H1 (cell line): ENCODE measurements around the gene MMP21. TPM values are rescaled to one million over a fixed set of nuclear protein-coding genes. Genes with fewer than 3 reads are reported as not detected.

Experiments used
- CTCF ChIA-PET: fragments of 300-600 bp; sonication (Branson Sonifier 250); formaldehyde crosslinking; loops from one replicate; lab custom pipeline; 2021; ENCODE audit not compliant: partially characterized antibody; lab: Charles Lee
- POLR2A ChIA-PET: fragments of 300-600 bp; sonication (Branson Sonifier 250); formaldehyde crosslinking; loops from one replicate; lab custom pipeline; 2021; ENCODE audit warnings: inconsistent platforms; ENCODE audit not compliant: partially characterized antibody; lab: Charles Lee
- DNase-seq, 2 experiments: peaks; one replicate each; pipeline versions ENCODE4 v3.0.0 to v3.0.0-alpha.2; 2010 to 2022; ENCODE audit warnings: low spot score in 2 of 2, low read depth in 1 of 2, mixed read lengths in 1 of 2
- FAIRE-seq: peaks from 2 replicates; lab custom pipeline; 2011; peaks lifted over from hg19 to GRCh38; lab: Jason Lieb, UNC
- H2AFZ ChIP-seq: 2 replicates; pipeline ENCODE4 v1.8.1; 2012; ENCODE audit warnings: low read length, inconsistent platforms
- H2AK5ac ChIP-seq: 2 replicates; pipeline ENCODE4 v1.6.1; 2013; ENCODE audit warnings: low read depth, low read length
- H2BK120ac ChIP-seq: replicated peaks from 2 replicates; pipeline ENCODE3; 2013; ENCODE audit warnings: low read depth, low read length, inconsistent platforms
- H2BK12ac ChIP-seq: 2 replicates; pipeline ENCODE4 v1.6.1; 2013; ENCODE audit warnings: low read depth, low read length
- H2BK15ac ChIP-seq: 2 replicates; pipeline ENCODE4 v1.6.1; 2013; ENCODE audit warnings: low read length
- H2BK20ac ChIP-seq: 2 replicates; pipeline ENCODE4 v1.6.1; 2013; ENCODE audit warnings: low read length
- H2BK5ac ChIP-seq: 2 replicates; pipeline ENCODE4 v1.6.1; 2013; ENCODE audit warnings: low read depth, low read length
- H3K14ac ChIP-seq: 2 replicates; pipeline ENCODE4 v1.6.1; 2013; ENCODE audit warnings: inconsistent platforms; ENCODE audit not compliant: insufficient read length
- H3K18ac ChIP-seq: 2 replicates; pipeline ENCODE4 v1.6.1; 2013; ENCODE audit warnings: low read length; ENCODE audit errors: extremely low read depth
- H3K23ac ChIP-seq: 2 replicates; pipeline ENCODE4 v1.6.1; 2013; ENCODE audit warnings: inconsistent platforms; ENCODE audit not compliant: insufficient read length
- H3K23me2 ChIP-seq: 2 replicates; pipeline ENCODE4 v1.6.1; 2013; ENCODE audit warnings: low read depth, low read length
- H3K27ac ChIP-seq: 2 replicates; pipeline ENCODE4 v1.6.1; 2011; ENCODE audit warnings: low read depth, low read length, inconsistent platforms
- H3K27me3 ChIP-seq, 4 experiments: replicated peaks in 1 of 4; 1 replicate in 1 of 4; 2 replicates in 3 of 4; pipeline versions ENCODE4 v1.6.1 to v1.8.1; 2011 to 2013; ENCODE audit warnings: low read length in 3 of 4, mild to moderate bottlenecking in 3 of 4, inconsistent platforms in 2 of 4, mixed read lengths in 2 of 4, moderate library complexity in 1 of 4; ENCODE audit not compliant: control insufficient read depth in 3 of 4, insufficient read depth in 3 of 4; ENCODE audit errors: extremely low read depth in 1 of 4
- H3K36me3 ChIP-seq, 4 experiments: 2 replicates each; pipeline versions ENCODE4 v1.6.1 to v1.8.1; 2011 to 2013; ENCODE audit warnings: mild to moderate bottlenecking in 4 of 4, low read length in 3 of 4, moderate library complexity in 2 of 4, control low read depth in 1 of 4, inconsistent platforms in 1 of 4; ENCODE audit not compliant: insufficient read depth in 4 of 4, control insufficient read depth in 2 of 4
- H3K4ac ChIP-seq: replicated peaks from 2 replicates; pipeline ENCODE3; 2013; ENCODE audit warnings: low read length, low read depth, mixed read lengths, inconsistent platforms; ENCODE audit not compliant: insufficient read length
- H3K4me1 ChIP-seq, 4 experiments: replicated peaks in 1 of 4; 1 replicate in 1 of 4; 2 replicates in 3 of 4; pipeline versions ENCODE4 v1.6.1 to v1.8.1; 2011 to 2013; ENCODE audit warnings: low read length in 3 of 4, inconsistent platforms in 2 of 4, mixed read lengths in 1 of 4; ENCODE audit not compliant: insufficient read depth in 4 of 4, control insufficient read depth in 3 of 4
- H3K4me2 ChIP-seq, 2 experiments: 2 replicates each; pipeline versions ENCODE4 v1.6.1 to v1.8.1; 2011 to 2013; ENCODE audit warnings: low read depth in 2 of 2, low read length in 2 of 2, control low read depth in 1 of 2, inconsistent platforms in 1 of 2, mild to moderate bottlenecking in 1 of 2; ENCODE audit not compliant: insufficient read depth in 1 of 2
- H3K4me3 ChIP-seq, 4 experiments: fragments of 200-600, 300-600 bp in 1 of 4; sonication (generic), shearing (Covaris generic), sonication (Bioruptor Twin) in 1 of 4; 2 replicates each; pipeline versions ENCODE4 v1.5.1 to v1.8.1; 2011 to 2016; ENCODE audit warnings: low read length in 4 of 4, low read depth in 3 of 4, control low read depth in 2 of 4, inconsistent platforms in 2 of 4, mild to moderate bottlenecking in 2 of 4, mixed read lengths in 1 of 4, moderate library complexity in 1 of 4; ENCODE audit not compliant: insufficient read depth in 2 of 4; ENCODE audit errors: extremely low read depth in 1 of 4
- H3K56ac ChIP-seq: replicated peaks from 2 replicates; pipeline ENCODE3; 2013; ENCODE audit warnings: low read depth, mild to moderate bottlenecking, mixed read lengths, low read length, inconsistent platforms; ENCODE audit not compliant: insufficient read length
- H3K79me1 ChIP-seq: 2 replicates; pipeline ENCODE4 v1.6.1; 2013; ENCODE audit warnings: low read depth, low read length, control low read depth
- H3K79me2 ChIP-seq, 2 experiments: 2 replicates each; pipeline versions ENCODE4 v1.6.1 to v1.8.1; 2012 to 2013; ENCODE audit warnings: low read length in 2 of 2, mild to moderate bottlenecking in 2 of 2, inconsistent platforms in 1 of 2; ENCODE audit not compliant: insufficient read depth in 2 of 2, control insufficient read depth in 1 of 2
- H3K9ac ChIP-seq, 4 experiments: replicated peaks in 1 of 4; 1 replicate in 1 of 4; 2 replicates in 3 of 4; pipeline versions ENCODE4 v1.6.1 to v1.8.1; 2011 to 2013; ENCODE audit warnings: low read depth in 3 of 4, low read length in 3 of 4, control low read depth in 2 of 4, mild to moderate bottlenecking in 2 of 4, moderate library complexity in 2 of 4, inconsistent platforms in 1 of 4; ENCODE audit errors: extremely low read depth in 1 of 4
- H3K9me3 ChIP-seq, 2 experiments: 2 replicates each; pipeline versions ENCODE4 v1.6.1 to v1.8.1; 2012 to 2013; ENCODE audit warnings: mild to moderate bottlenecking in 2 of 2, moderate library complexity in 2 of 2, control low read depth in 1 of 2, inconsistent platforms in 1 of 2, low read depth in 1 of 2, low read length in 1 of 2, mixed read lengths in 1 of 2; ENCODE audit not compliant: insufficient read depth in 2 of 2
- H4K20me1 ChIP-seq, 2 experiments: replicated peaks in 1 of 2; 2 replicates each; pipeline versions ENCODE3 to v1.8.1; 2011 to 2013; ENCODE audit warnings: inconsistent platforms in 2 of 2, low read length in 2 of 2, mild to moderate bottlenecking in 1 of 2; ENCODE audit not compliant: insufficient read depth in 2 of 2, control insufficient read depth in 1 of 2
- H4K5ac ChIP-seq: 2 replicates; pipeline ENCODE4 v1.6.1; 2013; ENCODE audit warnings: low read length, low read depth, mixed read lengths, inconsistent platforms; ENCODE audit not compliant: insufficient read length
- H4K8ac ChIP-seq: 2 replicates; pipeline ENCODE4 v1.8.0; 2013; ENCODE audit warnings: mild to moderate bottlenecking, moderate library complexity, low read length, inconsistent platforms; ENCODE audit not compliant: insufficient read depth; ENCODE audit errors: extremely low read depth
- H4K91ac ChIP-seq: replicated peaks from 2 replicates; pipeline ENCODE3; 2013; ENCODE audit warnings: low read length, mixed read lengths, inconsistent platforms; ENCODE audit not compliant: insufficient read length
- BCL11A ChIP-seq, 2 experiments: IDR thresholded peaks; one replicate each; pipeline ENCODE4 v1.6.1; 2011; ENCODE audit warnings: low read depth in 2 of 2, low read length in 2 of 2, mild to moderate bottlenecking in 2 of 2
- CBX5 ChIP-seq: fragments of 300-800, 300-1000 bp; sonication (generic); IDR thresholded peaks from 2 replicates; pipeline ENCODE4 v1.7.1; 2016; ENCODE audit warnings: antibody characterized with exemption, low read length, low read depth
- CREB1 ChIP-seq: IDR thresholded peaks from 2 replicates; pipeline ENCODE4 v1.6.1; 2012; ENCODE audit warnings: inconsistent platforms
- E2F6 ChIP-seq: IDR thresholded peaks from 2 replicates; pipeline ENCODE4 v1.6.1; 2012; ENCODE audit warnings: inconsistent platforms
- POU5F1 ChIP-seq: IDR thresholded peaks from 2 replicates; pipeline ENCODE4 v1.6.1; 2011; ENCODE audit warnings: low read depth, mild to moderate bottlenecking, low read length, moderate library complexity
- RBBP5 ChIP-seq: IDR thresholded peaks from 2 replicates; pipeline ENCODE4 v1.7.1; 2012; ENCODE audit warnings: low read depth, mild to moderate bottlenecking, inconsistent platforms, low read length, moderate library complexity, borderline replicate concordance
- RNF2 ChIP-seq: fragments of 200-900, 300-1000 bp; sonication (generic); IDR thresholded peaks from 2 replicates; pipeline ENCODE4 v1.7.1; 2016; ENCODE audit warnings: borderline replicate concordance, low read depth, mild to moderate bottlenecking, antibody characterized with exemption, low read length; ENCODE audit not compliant: poor library complexity, severe bottlenecking; ENCODE audit errors: missing control alignments
- RXRA ChIP-seq: IDR thresholded peaks from 2 replicates; pipeline ENCODE4 v1.6.1; 2011; ENCODE audit warnings: low read depth, mild to moderate bottlenecking, low read length, moderate library complexity; ENCODE audit not compliant: insufficient read depth
- TAF1 ChIP-seq: IDR thresholded peaks from 2 replicates; pipeline ENCODE4 v1.6.1; 2011; ENCODE audit warnings: mild to moderate bottlenecking, low read depth, low read length
- TAF7 ChIP-seq: optimal IDR thresholded peaks from 2 replicates; pipeline ENCODE3; 2011; ENCODE audit warnings: low read depth, mild to moderate bottlenecking, inconsistent platforms, low read length, moderate library complexity, borderline replicate concordance
- ZNF274 ChIP-seq: IDR thresholded peaks from 2 replicates; pipeline ENCODE4 v1.7.0; 2012; ENCODE audit warnings: low read length, borderline replicate concordance; ENCODE audit errors: extremely low read depth
- WGBS, 2 experiments: shearing (Covaris generic) in 1 of 2; methylation state at CpG; one replicate each; pipeline versions ENCODE4 v1.1.6 to v1.1.7; 2013 to 2015; ENCODE audit warnings: low lambda C conversion rate in 2 of 2, mixed read lengths in 2 of 2, inconsistent platforms in 1 of 2, low coverage in 1 of 2, missing lambda C conversion rate in 1 of 2; ENCODE audit not compliant: insufficient replicate concordance in 2 of 2, insufficient coverage in 1 of 2, insufficient read length in 1 of 2; ENCODE audit errors: extremely low coverage in 1 of 2, missing lambda C conversion rate in 1 of 2; 5-methylcytosine and 5-hydroxymethylcytosine counted together
- polyA plus RNA-seq, 7 experiments: library from polyadenylated mRNA; depleted of rRNA in 3 of 7; stranded (reverse) in 5 of 7; unstranded in 2 of 7; fragments of >200 nt in 5 of 7; fragments of 200-250 nt in 2 of 7; gene quantifications; 1 replicate in 5 of 7; 2 replicates in 1 of 7; 4 replicates in 1 of 7; pipeline versions ENCODE4 v1.2.1 to v1.2.3, GENCODE V29; 2011 to 2013; ENCODE audit warnings: missing spikeins in 2 of 7, mixed read lengths in 2 of 7
- total RNA-seq: library from RNA; stranded (reverse); fragmentation: NEBNext Ultra II Directional; extraction: Animal tissue kit (Norgen Biotek cat#: 25700); gene quantifications from 2 replicates; pipeline ENCODE4 v1.2.1, GENCODE V29; 2021

Gene MMP21
- total and polyA plus RNA-seq, 2 of the 8 experiments (the other 6 are each of a cell fraction or from before 2014, with no cell fraction given), result not detected

GRCh38 chr10:125770844-125771243, 4.8 kb downstream of the MMP21 start:
- Histone ChIP-seq H2BK12ac (no peak overlapping the region), H3K4me1 (no peaks in the 10 kb centered on the region), H3K14ac (no peak overlapping the region), H4K91ac (no peak overlapping the region), H3K79me2 (no peaks in the 10 kb centered on the region), H3K4me3 (no peak overlapping the region), H3K23ac (no peak overlapping the region), H2BK15ac (no peak overlapping the region), H2BK5ac (no peak overlapping the region), H3K56ac (no peak overlapping the region), H4K8ac (no peak overlapping the region), H3K27me3 (no peaks in the 10 kb centered on the region), H2AK5ac (no peak overlapping the region), H2BK20ac (no peak overlapping the region), H2AFZ (no peak overlapping the region), H3K79me1 (no peaks in the 10 kb centered on the region), H3K9me3 (no peaks in the 10 kb centered on the region), H3K4me2 (no peak overlapping the region), H3K4ac (no peak overlapping the region), H3K18ac (no peak overlapping the region), H4K20me1 (peaks cover 0 to 4% of the 10 kb centered on the region in 2 experiments), H2BK120ac (no peak overlapping the region), H3K36me3 (no peaks in the 10 kb centered on the region; a peak in 1 of 8 replicates), H3K23me2 (no peaks in the 10 kb centered on the region), H4K5ac (no peak overlapping the region), H3K27ac (no peak overlapping the region), H3K9ac (no peak overlapping the region)
- WGBS, 2 experiments, result 90% methylated on average over 5 of the region's 5 CpGs; no CpG with 5 or more reads in 1 of the 2 experiments
- ChIA-PET POLR2A (interaction anchor here (2.0 kb wide), 1 partner anchor 13 kb away, joined by 5 read pairs; no protein-coding TSS in a partner anchor), CTCF (interaction anchor here (1.7 kb wide), 1 partner anchor 11 kb away, joined by 4 read pairs; no protein-coding TSS in a partner anchor)
- no peak for FAIRE-seq
- DNase-seq, result no peak
- TF ChIP-seq CBX5 (no peak), BCL11A (IDR thresholded peaks at IDR 0.05; ENCODE audit: low read depth in 2 of 2, low read length in 2 of 2) (no peak), E2F6 (no peak), RXRA (no peak), ZNF274 (no peak), POU5F1 (no peak), TAF1 (no peak), RNF2 (no peak), TAF7 (no peak), RBBP5 (no peak), CREB1 (no peak)
